Stimulated activated CD8-positive, alpha-beta memory T cell treated with anti-CD3 and anti-CD28 coated beads, Interleukin-12 subunit alpha, Interleukin-12 subunit beta, amount 100 ng/mL, for 24 hours (primary cell): Measurements from ENCODE around the gene CES3.
"Not testable (repeated sequence)": the region's sequence is repeated elsewhere in the genome, so short reads cannot be mapped to it uniquely, and the experiment has no call there.

Experiments used
- DNase-seq: peaks from one replicate; pipeline ENCODE4 v3.0.0-alpha.2; 2020; ENCODE audit errors: extremely low read depth

Gene CES3

DNA sequence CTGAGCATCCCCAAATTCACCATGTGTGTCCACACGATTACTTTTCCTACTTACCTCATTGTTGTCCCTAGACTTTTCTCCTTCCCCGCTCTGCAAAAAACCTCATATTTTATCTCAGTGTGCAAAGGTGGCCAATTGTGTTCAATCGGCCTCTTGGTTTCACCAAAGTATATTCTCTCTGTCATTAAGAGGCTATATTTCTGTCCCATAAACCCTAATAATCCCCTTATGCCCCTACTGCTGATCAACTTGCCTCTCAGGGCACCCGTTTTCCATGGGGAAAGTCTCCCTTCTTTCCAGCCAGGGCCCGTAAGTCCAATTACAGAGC is 14.1 kb upstream of the CES3 start:
- DNase-seq, result no peak

DNA sequence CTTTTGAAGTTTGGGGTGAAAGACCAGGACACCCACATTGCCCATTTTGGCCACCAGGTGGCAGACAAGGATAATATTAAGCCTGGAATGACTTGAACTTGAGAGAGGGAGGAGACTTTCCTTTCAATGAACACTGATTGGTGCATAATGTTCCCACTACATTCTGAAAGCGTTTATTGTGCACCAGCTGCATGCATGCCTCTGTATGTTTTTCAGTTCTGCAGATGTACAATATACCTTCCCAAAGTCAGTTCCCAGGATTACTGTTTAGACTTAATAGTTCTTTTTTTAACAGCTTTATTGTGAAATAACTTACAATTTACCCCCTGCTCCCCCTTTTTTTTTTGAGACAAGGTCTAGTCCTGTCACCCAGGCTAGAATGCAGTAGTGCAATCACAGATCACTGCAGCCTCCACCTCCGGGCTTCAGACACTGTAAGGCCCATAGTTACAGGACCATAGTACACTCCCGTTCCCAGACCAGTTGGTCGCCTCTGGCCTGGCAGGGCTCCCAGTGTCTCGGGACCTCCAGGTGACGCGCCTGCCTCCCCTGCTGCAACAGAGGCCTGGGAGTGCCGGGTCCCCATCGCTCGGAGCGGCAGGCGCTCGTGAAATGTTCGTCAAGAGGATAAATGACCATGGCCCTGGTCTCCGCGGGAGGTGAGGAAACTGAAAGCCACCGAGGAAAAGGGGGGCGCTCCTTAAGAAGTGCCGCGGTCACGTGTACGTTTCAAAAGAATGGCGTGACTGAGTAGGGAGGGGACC is 13.6 kb upstream of the CES3 start:
- peak; percentile 52 for DNase-seq

DNA sequence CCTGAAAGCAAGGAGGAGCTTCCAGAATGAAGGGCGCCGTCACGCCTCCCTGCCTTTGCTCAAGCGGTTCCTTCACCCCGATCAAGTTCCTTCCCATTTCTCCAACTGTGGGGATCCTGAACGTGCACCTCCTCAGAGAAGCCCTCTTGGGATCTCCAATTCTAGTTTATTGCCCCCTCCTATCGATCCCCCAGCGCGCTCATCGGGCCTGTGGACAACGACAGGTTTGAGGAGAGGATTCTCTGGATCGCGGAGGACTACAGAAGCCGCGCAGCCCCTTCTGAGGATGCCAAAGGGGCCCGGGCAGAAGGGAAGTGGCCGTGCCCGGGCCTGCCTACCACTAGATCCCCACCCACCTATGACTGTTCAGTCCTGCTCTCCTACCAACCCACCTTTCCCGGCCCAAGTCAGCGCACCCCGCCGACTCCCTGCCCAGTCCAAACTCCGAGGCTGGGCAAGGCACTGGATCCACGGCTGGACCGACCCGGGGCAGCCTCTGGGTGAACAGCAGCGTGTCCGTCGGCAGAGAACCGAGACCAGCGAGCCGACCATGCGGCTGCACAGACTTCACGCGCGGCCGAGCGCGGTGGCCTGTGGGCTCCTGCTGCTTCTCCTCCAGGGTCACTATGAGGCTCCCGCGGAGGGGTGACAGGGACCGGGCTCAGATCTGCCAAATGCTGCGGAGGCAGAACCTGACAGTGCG is 12.8 kb upstream of the CES3 start:
- no peak for DNase-seq

DNA sequence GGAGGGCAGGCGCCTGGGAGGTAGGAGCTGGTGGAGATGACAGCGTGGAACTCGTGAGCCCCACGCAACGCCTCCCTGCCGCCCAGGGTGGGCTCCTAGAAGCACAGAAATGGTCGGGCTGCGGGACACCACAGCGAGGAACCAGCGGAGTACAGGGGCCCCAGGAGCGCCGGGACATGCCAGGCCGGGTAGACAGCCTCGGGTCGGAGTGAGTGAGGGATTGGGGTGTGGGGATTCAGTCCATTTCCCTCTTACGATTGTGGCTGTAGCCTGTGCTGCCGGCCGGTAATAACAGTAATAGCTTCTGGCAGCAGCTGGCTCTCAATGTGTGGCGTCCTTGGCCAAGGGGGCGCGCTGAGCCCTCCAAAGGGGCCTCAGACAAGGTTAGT is 12.2 kb upstream of the CES3 start:
- no peak for DNase-seq

DNA sequence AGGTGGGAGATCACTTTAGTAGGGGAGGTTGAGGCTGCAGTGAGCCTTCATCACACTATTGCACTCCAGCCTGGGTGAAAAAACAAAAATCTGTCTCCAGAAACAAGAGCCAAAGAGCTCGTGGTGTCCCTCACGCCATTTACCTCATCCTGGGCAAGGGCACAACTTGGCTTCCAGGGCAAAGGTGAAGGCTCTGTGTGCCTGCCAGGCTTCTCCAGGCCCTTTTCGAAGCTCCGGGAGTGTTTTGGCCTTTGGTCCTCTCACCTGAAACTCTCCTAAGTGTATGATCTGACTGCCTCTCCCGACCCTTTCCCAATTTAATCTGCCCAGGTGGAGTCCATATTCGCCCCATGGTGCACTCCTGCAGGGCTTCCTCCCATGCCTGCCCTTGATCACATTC is 11.6 kb upstream of the CES3 start:
- no peak for DNase-seq

DNA sequence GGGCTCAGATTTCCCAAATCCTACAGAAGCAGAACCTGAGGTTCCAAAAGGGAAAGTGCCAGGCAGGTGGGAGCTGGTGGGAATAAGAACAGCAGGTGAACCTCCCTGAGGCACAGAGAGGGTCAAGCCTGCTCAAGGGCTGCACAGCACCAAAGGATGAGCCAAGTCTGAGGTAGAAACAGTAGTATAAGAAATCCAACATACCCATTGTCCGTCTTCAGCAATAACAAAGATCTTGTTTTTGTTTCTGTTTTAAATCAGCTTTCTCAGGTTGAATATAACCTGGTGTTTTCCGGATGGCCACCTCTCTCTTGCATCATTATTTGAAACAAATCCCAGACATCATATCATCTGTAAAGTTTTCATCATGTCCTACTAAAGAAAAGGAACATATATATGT is 10.6 kb upstream of the CES3 start:
- no peak for DNase-seq

DNA sequence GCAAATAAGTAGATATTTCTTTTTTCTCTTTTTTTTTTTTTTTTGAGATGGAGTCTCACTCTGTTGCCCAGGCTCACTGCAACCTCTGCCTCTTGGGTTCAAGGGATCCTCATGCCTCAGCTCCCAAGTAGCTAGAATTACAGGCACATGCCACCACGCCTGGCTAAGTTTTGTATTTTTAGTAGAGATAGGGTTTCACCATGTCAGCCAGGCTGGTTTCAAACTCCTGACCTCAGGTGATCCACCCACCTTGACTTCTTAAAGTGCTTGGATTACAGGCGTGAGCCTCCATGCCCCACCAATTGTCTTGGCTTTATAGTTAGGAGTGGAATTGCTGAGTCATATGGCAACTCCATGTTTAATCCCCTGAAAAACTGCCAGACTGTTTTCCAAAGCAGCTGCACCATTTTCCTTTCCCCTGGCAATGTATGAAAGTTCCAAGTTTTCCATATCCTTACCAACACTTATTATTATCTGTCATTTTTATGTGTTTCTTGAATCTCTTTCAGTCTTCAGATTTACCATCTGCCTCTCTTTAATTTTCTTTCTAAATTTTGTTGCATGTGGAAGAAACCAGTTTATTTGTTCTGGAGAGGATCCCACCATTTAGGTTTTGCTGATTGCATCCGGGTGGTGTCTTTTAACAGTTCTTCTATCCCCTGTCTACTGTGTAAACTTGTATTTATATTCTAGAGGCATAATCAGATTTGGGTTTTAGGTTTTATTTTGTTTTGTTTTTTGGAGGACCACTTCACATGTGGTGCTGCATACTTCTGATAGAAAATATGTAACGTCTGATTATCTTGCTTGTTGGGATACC is 9.9 kb upstream of the CES3 start:
- DNase-seq, result no peak

DNA sequence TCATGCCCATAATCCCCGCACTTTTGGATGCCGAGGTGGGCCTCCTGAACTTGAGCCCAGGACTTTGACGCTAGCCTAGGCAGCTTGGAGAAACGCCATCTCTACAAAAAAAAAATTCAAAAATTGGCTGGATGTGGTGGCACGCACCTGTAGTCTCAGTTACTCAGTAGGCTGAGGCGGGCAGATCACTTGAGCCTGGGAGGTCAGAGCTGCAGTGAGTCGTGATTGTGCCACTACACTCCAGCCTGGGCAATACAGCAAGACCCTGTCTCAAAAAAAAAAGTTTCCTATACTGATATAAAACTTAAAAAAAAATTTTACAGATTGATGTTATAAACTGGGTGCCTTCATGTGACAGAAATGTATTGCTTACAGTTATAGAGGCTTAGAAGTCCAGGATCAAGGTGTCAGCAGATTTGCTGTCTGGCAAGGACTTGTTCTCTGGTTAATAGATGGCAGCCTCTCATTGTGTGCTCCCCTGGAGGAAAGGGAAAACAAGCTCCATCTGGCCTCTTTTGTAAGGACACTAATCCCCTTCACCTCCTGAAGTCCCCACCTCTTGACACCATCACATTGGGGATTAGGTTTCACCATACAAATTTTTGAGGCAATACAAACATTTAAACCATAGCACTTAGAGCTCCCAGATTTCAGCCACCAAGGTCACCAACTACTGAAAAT is 8.5 kb upstream of the CES3 start:
- no peak for DNase-seq

DNA sequence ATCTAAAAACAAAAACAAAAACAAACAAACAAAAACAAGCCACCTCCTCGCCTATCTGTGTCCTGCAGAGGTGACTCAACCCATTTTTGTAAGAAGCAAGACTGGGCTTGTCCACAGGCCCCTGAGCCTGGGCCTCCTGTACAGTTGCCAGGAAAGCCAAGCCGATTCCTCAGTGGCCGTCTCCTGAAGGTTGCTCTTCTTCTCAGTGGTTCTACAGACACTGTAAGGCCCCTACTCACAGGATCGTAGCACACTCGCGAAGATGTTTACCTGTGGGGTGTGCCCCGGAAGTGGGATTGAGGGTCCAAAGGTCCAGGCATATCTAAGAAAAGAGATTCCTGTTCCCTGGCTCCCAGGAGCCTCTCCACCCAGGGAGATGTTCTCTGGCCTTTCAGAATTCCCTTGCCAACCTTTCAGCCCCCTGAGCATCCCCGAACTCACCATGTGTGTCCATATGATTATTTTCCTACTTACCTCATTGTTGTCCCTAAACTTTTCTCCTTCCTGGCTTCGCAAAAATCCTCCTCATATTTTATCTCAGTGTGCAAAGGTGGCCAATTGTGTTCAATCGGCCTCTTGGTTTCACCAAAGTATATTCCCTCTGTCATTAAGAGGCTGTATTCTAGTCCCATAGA is 7.5 kb upstream of the CES3 start:
- no peak for DNase-seq

DNA sequence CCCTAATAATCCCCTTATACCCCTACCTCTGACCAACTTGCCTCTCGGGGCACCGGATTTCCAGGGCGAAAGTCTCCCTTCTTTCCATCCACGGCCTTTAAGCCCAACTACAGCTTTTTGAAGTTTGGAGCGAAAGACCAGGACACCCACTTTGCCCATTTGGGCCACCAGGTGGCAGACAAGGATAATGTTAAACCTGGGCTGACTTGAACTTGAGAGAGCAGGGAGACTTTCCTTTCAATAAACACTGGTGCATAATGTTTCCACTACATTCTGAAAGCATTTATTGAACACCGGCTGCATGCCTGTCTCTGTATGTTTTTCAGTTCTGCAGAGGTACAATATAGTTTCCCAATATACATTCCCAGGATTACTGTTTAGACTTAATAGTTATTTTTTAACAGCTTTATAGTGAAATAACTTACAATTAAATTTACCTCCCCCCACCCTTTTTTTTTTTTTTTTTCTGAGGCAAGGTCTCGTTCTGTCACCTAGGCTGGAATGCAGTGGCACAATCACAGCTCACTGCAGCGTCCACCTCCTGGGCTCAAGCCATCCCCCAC is 6.9 kb upstream of the CES3 start:
- peak; percentile 34 for DNase-seq

DNA sequence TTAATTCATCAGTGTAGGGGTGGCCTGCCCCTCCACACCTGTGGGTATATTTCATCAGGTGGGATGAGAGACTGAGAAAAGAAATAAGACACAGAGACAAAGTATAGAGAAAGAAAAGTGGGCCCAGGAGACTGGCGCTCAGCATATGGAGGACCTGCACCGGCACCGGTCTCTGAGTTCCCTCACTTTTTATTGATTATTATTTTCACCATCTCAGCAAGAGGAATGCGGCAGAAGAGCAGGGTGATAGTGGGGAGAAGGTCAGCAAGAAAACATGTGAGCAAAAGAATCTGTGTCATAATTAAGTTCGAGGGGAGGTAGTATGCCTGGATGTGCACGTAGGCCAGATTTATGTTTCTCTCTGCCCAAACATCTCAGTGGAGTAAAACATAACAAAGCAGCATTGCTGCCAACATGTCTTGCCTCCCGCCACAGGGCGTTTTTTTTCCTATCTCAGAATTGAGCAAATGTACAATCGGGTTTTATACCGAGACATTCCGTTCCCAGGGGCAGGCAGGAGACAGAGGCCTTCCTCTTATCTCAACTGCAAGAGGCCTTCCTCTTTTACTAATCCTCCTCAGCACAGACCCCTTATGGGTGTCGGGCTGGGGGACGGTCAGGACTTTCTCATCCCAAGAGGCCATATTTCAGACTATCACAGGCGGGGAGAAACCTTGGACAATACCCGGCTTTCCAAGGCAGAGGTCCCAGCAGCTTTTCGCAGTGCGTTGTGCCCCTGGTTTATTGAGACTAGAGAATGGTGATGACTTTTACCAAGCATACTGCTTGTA is 5.5 kb upstream of the CES3 start:
- DNase-seq, result not testable (repeated sequence)

DNA sequence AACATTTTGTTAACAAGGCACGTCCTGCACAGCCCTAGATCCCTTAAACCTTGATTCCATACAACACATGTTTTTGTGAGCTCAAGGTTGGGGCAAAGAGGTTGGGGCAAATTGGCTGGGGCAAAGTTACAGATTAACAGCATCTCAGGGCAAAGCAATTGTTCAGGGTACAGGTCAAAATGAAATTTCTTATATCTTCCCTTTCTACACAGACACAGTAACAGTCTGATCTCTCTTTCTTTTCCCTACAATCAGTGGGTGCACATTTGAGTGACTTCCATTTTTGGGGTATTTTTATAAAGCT is 5.0 kb upstream of the CES3 start:
- DNase-seq, result not testable (repeated sequence)

DNA sequence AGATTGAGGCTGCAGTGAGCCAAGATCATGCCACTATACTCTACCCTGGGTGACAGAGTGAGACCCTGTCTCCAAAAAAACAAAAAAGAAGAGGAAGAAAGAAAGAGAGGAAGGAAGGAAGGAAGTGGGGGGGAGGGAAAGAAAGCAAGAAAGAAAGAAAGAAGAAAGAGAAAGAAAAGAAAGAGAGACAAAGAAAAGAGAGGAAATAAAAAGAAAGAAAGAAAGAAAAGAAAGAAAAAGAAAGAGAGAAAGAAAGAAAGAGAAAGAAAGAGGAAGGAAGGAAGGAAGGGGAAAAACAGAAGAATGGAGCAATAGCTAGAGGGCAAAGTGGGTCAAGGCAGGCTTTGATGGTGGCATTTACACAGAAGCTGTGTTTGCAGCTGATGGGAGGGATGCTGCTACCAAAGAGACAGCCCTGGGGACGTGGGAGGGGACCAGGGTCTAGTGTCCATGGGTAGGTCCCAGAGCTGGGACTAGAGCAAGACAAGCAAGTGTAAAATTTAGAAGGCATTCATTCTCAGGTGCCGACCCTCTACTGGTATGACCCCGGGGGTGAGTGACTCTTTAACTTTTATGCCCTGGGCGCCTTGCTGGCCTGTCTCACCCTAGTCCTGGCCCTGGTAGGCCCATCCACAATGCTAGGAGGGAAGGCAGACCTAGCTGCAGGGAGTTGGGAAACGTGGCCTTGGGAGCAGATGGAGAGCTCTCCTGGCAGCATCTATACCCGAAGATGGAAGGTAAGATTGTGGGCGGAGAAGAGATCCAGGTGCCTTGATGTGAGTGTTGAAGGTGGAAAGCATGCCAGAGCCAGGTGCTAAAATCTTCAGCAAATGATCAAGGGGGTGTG is 2.0 kb upstream of the CES3 start:
- DNase-seq, result no peak

DNA sequence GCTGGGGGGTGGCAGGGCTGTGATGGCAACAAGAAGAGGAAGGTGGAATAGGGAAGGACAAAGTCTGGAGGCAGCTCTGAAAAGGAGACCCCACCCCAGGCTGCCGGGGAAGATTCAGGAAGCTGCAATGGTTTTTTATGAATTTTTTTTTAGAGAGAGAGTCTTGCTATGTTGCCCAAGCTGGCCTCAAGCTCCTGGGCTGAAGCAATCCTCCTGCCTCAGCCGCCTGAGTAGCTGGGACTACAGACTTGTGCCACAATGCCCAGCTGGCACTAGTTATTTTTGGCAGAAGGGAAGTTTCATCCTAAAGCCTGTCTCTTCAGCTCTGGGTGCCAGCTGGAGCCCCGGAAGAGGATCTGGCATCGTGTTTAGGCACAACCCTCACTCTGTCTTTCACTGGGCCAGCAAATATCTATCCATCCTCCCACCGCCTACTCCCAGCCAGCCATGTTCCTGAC is 1.3 kb upstream of the CES3 start:
- no peak for DNase-seq

DNA sequence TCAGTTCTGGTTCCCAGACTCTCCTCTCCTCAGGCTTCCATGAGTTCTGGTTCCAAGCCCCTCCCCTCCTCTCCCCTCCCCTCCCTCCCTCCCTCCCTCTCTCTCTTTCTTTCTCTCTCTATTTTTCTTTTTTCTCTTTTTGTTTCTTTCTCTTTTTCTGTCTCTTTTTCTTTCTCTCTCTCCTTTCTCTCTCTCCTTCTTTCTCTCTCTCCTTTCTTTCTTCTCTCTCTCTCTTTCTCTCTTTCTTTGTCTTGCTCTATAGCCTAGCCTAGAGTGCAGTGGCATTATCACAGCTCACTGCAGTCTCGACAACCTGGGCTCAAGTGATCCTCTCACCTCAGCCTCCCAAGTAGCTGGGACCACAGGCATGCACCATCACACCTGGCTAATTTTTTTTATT is 796 bp upstream of the CES3 start:
- DNase-seq, result no peak

DNA sequence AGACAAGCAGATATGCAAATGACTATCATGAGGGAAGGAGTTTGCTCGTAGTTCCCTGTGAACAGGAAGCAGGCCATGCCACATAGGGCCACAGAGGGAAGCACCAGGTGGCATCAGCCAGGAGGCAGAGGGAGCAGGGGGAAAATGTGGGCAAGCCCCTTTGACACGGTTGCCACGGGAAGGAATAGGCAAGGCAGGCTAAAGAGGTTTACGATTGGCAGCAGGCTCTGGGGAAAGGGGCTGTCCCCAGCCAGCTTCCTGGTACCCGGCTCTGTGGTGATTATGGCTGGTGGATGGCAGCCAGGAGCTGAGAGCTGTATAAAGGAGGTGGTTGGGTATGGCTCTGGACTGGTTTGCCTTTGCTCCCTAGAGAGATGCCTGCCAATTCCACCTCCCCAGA is 848 bp downstream of the CES3 start:
- no peak for DNase-seq

DNA sequence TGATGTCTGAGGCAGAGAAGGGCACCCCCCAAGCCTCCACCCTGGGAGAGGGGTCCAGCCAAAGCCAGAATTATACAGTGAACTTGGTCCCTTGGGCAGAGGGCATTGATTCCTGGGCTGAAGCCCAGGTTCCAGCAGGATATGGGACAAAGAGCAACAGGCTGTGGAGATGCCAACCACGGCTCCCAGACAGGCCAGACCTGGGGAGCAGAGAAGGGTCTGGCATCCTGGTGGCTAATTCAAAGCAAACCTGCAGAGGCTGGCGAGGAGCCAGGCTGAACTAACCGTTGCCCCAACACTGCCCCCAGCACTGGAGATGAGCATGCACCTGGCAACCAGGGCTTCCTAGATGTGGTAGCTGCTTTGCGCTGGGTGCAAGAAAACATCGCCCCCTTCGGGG is 3.0 kb downstream of the CES3 start:
- no peak for DNase-seq

DNA sequence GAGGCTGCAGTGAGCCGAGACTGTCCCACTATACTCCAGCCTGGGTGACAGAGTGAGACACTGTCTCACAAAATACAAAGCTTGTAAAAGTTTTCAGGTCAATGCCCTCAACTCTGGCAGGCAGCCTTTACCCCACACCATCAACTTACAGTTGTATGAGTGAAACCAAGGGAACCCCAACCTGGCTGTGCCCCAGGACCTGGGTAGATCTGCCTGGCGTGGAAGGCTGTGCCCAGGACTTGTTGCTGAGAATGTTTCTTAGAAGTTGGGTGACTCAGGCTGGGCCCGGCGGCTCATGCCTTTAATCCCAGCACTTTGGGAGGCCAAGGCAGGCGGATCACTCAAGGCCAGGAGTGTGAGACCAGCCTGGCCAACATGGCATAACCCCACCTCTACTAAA is 7.8 kb downstream of the CES3 start:
- DNase-seq, result no peak

DNA sequence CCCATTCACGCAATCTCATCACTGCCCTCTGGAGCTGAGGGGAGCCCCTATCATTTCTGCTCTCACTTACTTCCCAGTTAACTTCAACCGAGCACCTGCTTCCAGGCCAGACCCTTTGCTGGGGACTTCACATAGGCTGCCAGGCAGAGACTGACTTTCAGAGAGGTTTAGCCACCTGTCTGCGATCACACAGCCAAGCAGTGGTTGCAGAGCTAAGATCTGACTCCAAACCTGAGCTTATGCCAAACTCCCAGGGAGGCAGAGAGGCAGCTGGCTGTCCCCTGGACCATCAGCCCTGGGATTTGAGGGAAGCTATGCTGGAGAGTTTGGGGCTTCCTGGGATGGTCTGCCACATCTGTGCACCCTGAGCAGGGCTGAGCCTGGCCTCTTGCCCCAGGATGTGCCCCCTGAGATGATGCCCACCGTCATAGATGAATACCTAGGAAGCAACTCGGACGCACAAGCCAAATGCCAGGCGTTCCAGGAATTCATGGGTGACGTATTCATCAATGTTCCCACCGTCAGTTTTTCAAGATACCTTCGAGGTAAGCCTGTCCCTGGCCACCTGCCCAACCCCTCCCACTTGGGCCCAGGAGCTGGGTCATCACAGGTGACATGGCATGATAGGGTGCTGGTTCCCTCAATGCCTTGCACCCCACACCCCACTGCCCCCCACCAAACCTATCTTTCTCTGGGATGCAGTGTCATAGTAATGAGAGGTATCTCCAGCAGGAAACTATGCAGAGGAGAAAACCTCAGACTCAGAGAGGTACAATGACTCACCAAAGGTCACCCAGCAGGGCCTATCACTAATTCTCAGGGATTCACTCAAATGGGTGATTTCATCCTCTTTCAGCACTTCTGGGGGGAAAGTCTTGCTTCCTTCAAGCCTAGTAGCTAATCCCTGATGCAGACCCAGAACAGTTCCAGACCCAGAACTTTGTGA is 10.0 kb downstream of the CES3 start:
- DNase-seq, result no peak
